K562 (cell line): ENCODE results near the gene EFCAB10. TPM values are rescaled to one million over a fixed set of nuclear protein-coding genes. Genes with fewer than 3 reads are reported as not detected.

Experiments used
- ATF2 ChIP-seq: sonication (generic); formaldehyde crosslinking; IDR thresholded peaks from 2 replicates; pipeline ENCODE4 v1.8.1; 2022; ENCODE audit warnings: missing genetic modification reagents
- CBFB ChIP-seq: sonication (generic); formaldehyde crosslinking; IDR thresholded peaks from 2 replicates; pipeline ENCODE4 v1.4.0; 2020; ENCODE audit warnings: mild to moderate bottlenecking, missing genetic modification reagents
- CEBPB ChIP-seq: fragments of 450-650 bp; IDR thresholded peaks from 2 replicates; pipeline ENCODE4 v1.6.1; 2016; ENCODE audit warnings: missing genetic modification characterization, missing compliant biosample characterization
- CHCHD3 ChIP-seq: fragments of 250-450 bp; sonication (Bioruptor Pico); IDR thresholded peaks from 2 replicates; pipeline ENCODE4 v2.1.2; 2022; ENCODE audit warnings: mild to moderate bottlenecking
- DNMT1 ChIP-seq: fragments of 450-650 bp; IDR thresholded peaks from 2 replicates; pipeline ENCODE4 v1.6.1; 2016; ENCODE audit warnings: antibody characterized with exemption, mild to moderate bottlenecking
- EZH2 ChIP-seq: IDR thresholded peaks from 2 replicates; pipeline ENCODE4 v1.6.1; 2012; ENCODE audit warnings: low read depth, mild to moderate bottlenecking, inconsistent platforms, low read length, borderline replicate concordance
- HDAC1 ChIP-seq, 2 experiments: fragments of 450-650 bp; IDR thresholded peaks; 2 replicates each; pipeline ENCODE4 v1.6.1; 2016 to 2017; ENCODE audit warnings: inconsistent platforms in 1 of 2, mild to moderate bottlenecking in 1 of 2, moderate library complexity in 1 of 2
- HDAC6 ChIP-seq: IDR thresholded peaks from 2 replicates; pipeline ENCODE4 v1.6.1; 2012; ENCODE audit warnings: low read depth, mild to moderate bottlenecking, control low read depth, inconsistent platforms, low read length, moderate library complexity
- MED1 ChIP-seq: sonication (generic); formaldehyde crosslinking; IDR thresholded peaks from 2 replicates; pipeline ENCODE4 v1.8.1; 2023; ENCODE audit warnings: missing genetic modification reagents, borderline replicate concordance
- MEF2A ChIP-seq: IDR thresholded peaks from 2 replicates; pipeline ENCODE4 v1.6.1; 2011; ENCODE audit warnings: low read depth, mild to moderate bottlenecking, low read length, moderate library complexity; ENCODE audit not compliant: control insufficient read depth
- MGA ChIP-seq: fragments of 450-650 bp; IDR thresholded peaks from 2 replicates; pipeline ENCODE4 v1.6.1; 2016; ENCODE audit warnings: mild to moderate bottlenecking, moderate library complexity
- NEUROD1 ChIP-seq: fragments of 150-350 bp; IDR thresholded peaks from 2 replicates; pipeline ENCODE4 v1.6.1; 2014; ENCODE audit warnings: borderline replicate concordance, low read length, low read depth; ENCODE audit not compliant: partially characterized antibody
- POLR2AphosphoS5 ChIP-seq: IDR thresholded peaks from 2 replicates; pipeline ENCODE4 v1.6.1; 2011; ENCODE audit warnings: mild to moderate bottlenecking, low read depth, low read length, moderate library complexity; ENCODE audit not compliant: control insufficient read depth, insufficient read depth
- SMAD3 ChIP-seq: fragments of 450-650 bp; formaldehyde crosslinking; conservative IDR thresholded peaks from 2 replicates; pipeline ENCODE4 v1.4.0; 2020; ENCODE audit warnings: mild to moderate bottlenecking
- ZNF76 ChIP-seq: fragments of 250-450 bp; sonication (Bioruptor Pico); IDR thresholded peaks from 2 replicates; pipeline ENCODE4 v1.4.0; 2020; ENCODE audit warnings: mild to moderate bottlenecking, moderate library complexity, borderline replicate concordance
- polyA plus RNA-seq, 8 experiments: library from polyadenylated mRNA; depleted of rRNA in 4 of 8; stranded (reverse) in 5 of 8; unstranded in 3 of 8; fragments of >200 nt; fragmentation: Nextera tagmentation in 2 of 8; fragmentation: Illumina TruSeq in 1 of 8; extraction: Ambion mirVana in 2 of 8; extraction: Trizol in 1 of 8; gene quantifications; 2 replicates each; pipeline versions ENCODE4 v1.2.1 to v1.2.3, GENCODE V29; 2011 to 2014; ENCODE audit warnings: inconsistent platforms in 1 of 8, missing spikeins in 1 of 8
- total RNA-seq, 7 experiments: library from RNA; depleted of rRNA in 6 of 7; stranded (reverse); fragments of >200 nt in 6 of 7; fragmentation: Illumina TruSeq in 2 of 7; extraction: Trizol in 2 of 7; gene quantifications; 2 replicates each; pipeline versions ENCODE4 v1.2.1 to v1.2.3, GENCODE V29; 2011 to 2021; ENCODE audit warnings: low replicate concordance in 1 of 7

EFCAB10 gene
- total and polyA plus RNA-seq, 9 of the 15 experiments (the other 6 are each of a cell fraction or from before 2014, with no cell fraction given) = 5.0 to 21.4 (median 16.8) TPM

GRCh38 chr7:105600720-105601550 lies 19.6 kb upstream of the EFCAB10 start (continued):
- TF ChIP-seq MGA (peak; percentile 92), MEF2A (no peak), HDAC6 (no peak), CEBPB (no peak), EZH2 (no peak), HDAC1 (IDR thresholded peaks at IDR 0.05) (no peak), NEUROD1 (no peak), ZNF76 (CRISPR knock-in tag) (no peak), MED1 (no peak), ATF2 (CRISPR knock-in tag) (no peak), CHCHD3 (CRISPR knock-in tag) (no peak), SMAD3 (no peak), POLR2AphosphoS5 (0 out of 2 replicates have a peak, but pooled peaks have one; percentile 25), DNMT1 (no peak), CBFB (CRISPR knock-in tag) (no peak)
